SK-N-SH (cell line): Measurements from ENCODE around the gene CMC4. TPM values are rescaled to one million over a fixed set of nuclear protein-coding genes. Genes with fewer than 3 reads are reported as not detected.

Experiments used
- CTCF ChIA-PET: fragments of 300-600, 350-600 bp; formaldehyde crosslinking; extraction: SDS; loops from one replicate; lab custom pipeline; 2021; lab: Yijun Ruan, JAX
- POLR2A ChIA-PET: fragments of 350-600 bp; sonication (Branson Sonifier 250); formaldehyde crosslinking; extraction: SDS; loops from one replicate; lab custom pipeline; 2020; ENCODE audit warnings: antibody characterized with exemption, inconsistent platforms; lab: Yijun Ruan, JAX
- DNase-seq: peaks from one replicate; pipeline ENCODE4 v3.0.0; 2012
- H2AFZ ChIP-seq: fragments of 200-600 bp; sonication (generic); 2 replicates; pipeline ENCODE4 v1.8.1; 2016; ENCODE audit warnings: antibody characterized with exemption, mild to moderate bottlenecking, low read depth
- H3F3A ChIP-seq: fragments of 200-600 bp; sonication (generic); replicated peaks from 2 replicates; pipeline ENCODE3; 2016; ENCODE audit warnings: antibody characterized with exemption, mild to moderate bottlenecking; ENCODE audit not compliant: insufficient read depth
- H3K27ac ChIP-seq, 2 experiments: fragments of 200-500 bp in 1 of 2; fragments of 200-600 bp in 1 of 2; sonication (Bioruptor generic) in 1 of 2; sonication (generic), shearing (Covaris generic) in 1 of 2; 2 replicates each; pipeline versions ENCODE4 v1.5.1 to v1.6.1; 2014 to 2016; ENCODE audit warnings: low read depth in 2 of 2, inconsistent platforms in 1 of 2, low read length in 1 of 2, mild to moderate bottlenecking in 1 of 2, mixed read lengths in 1 of 2
- H3K27me3 ChIP-seq: fragments of 200-600 bp; sonication (generic), shearing (Covaris generic); 2 replicates; pipeline ENCODE4 v1.6.1; 2016; ENCODE audit warnings: mixed run types; ENCODE audit not compliant: insufficient read depth
- H3K36me3 ChIP-seq, 2 experiments: fragments of 200-500 bp in 1 of 2; fragments of 200-600 bp in 1 of 2; sonication (Bioruptor generic) in 1 of 2; sonication (generic) in 1 of 2; replicated peaks in 1 of 2; 2 replicates each; pipeline versions ENCODE3 to v1.5.1; 2014 to 2016; ENCODE audit warnings: low read length in 1 of 2, mild to moderate bottlenecking in 1 of 2; ENCODE audit not compliant: insufficient read depth in 2 of 2, control insufficient read depth in 1 of 2
- H3K4me1 ChIP-seq, 2 experiments: fragments of 200-500 bp in 1 of 2; fragments of 200-600 bp in 1 of 2; sonication (Bioruptor generic) in 1 of 2; sonication (generic), shearing (Covaris generic) in 1 of 2; 2 replicates each; pipeline versions ENCODE4 v1.5.1 to v1.6.1; 2014 to 2016; ENCODE audit warnings: low read depth in 1 of 2, low read length in 1 of 2, mixed run types in 1 of 2; ENCODE audit not compliant: insufficient read depth in 2 of 2, control insufficient read depth in 1 of 2
- H3K4me2 ChIP-seq: fragments of 200-600 bp; sonication (generic), shearing (Covaris generic); 2 replicates; pipeline ENCODE4 v1.6.1; 2017; ENCODE audit warnings: mixed run types
- H3K4me3 ChIP-seq, 2 experiments: fragments of 200-500 bp in 1 of 2; fragments of 200-600 bp in 1 of 2; sonication (Bioruptor generic) in 1 of 2; sonication (generic), shearing (Covaris generic) in 1 of 2; 2 replicates each; pipeline versions ENCODE4 v1.5.1 to v1.8.1; 2014 to 2016; ENCODE audit warnings: low read depth in 2 of 2, inconsistent platforms in 1 of 2, low read length in 1 of 2, mild to moderate bottlenecking in 1 of 2, mixed read lengths in 1 of 2, moderate library complexity in 1 of 2
- H3K79me2 ChIP-seq: fragments of 200-600 bp; sonication (generic); 2 replicates; pipeline ENCODE4 v1.8.1; 2017; ENCODE audit warnings: mild to moderate bottlenecking; ENCODE audit not compliant: insufficient read depth
- H3K9ac ChIP-seq: fragments of 200-600 bp; sonication (generic); 2 replicates; pipeline ENCODE4 v1.6.1; 2017; ENCODE audit warnings: mixed run types
- H3K9me2 ChIP-seq: fragments of 200-600 bp; sonication (generic); 2 replicates; pipeline ENCODE4 v1.6.1; 2017; ENCODE audit warnings: mixed run types
- H3K9me3 ChIP-seq: fragments of 200-600 bp; sonication (generic); 2 replicates; pipeline ENCODE4 v1.6.1; 2017; ENCODE audit warnings: mixed run types, mild to moderate bottlenecking, moderate library complexity
- H4K20me1 ChIP-seq: fragments of 200-600 bp; sonication (generic); 2 replicates; pipeline ENCODE4 v1.6.1; 2017; ENCODE audit warnings: mild to moderate bottlenecking, mixed run types; ENCODE audit not compliant: insufficient read depth
- CHD2 ChIP-seq: fragments of 150-350 bp; IDR thresholded peaks from 2 replicates; pipeline ENCODE4 v1.6.1; 2018; ENCODE audit warnings: low read length; ENCODE audit not compliant: partially characterized antibody
- EP300 ChIP-seq, 2 experiments: IDR thresholded peaks; 2 replicates each; pipeline versions ENCODE4 v1.4.0 to v1.6.1; 2012; ENCODE audit warnings: borderline replicate concordance in 1 of 2, low read depth in 1 of 2, low read length in 1 of 2
- FOXM1 ChIP-seq: IDR thresholded peaks from 2 replicates; pipeline ENCODE4 v1.4.0; 2012; ENCODE audit warnings: low read depth, mild to moderate bottlenecking
- JUND ChIP-seq: IDR thresholded peaks from 2 replicates; pipeline ENCODE4 v1.4.0; 2012
- MEF2A ChIP-seq: IDR thresholded peaks from 2 replicates; pipeline ENCODE4 v1.4.0; 2012; ENCODE audit warnings: low read depth, borderline replicate concordance
- MXI1 ChIP-seq: IDR thresholded peaks from 2 replicates; pipeline ENCODE4 v1.6.1; 2012; ENCODE audit warnings: mild to moderate bottlenecking, low read depth, low read length, improper control_type of control experiment
- NFIC ChIP-seq: IDR thresholded peaks from 2 replicates; pipeline ENCODE4 v1.4.0; 2012; ENCODE audit warnings: borderline replicate concordance
- RAD21 ChIP-seq: IDR thresholded peaks from 2 replicates; pipeline ENCODE4 v1.6.1; 2012; ENCODE audit warnings: mild to moderate bottlenecking, low read length
- RCOR1 ChIP-seq: fragments of 150-350 bp; IDR thresholded peaks from 2 replicates; pipeline ENCODE4 v1.6.1; 2017; ENCODE audit warnings: antibody characterized with exemption, low read length
- REST ChIP-seq: IDR thresholded peaks from 2 replicates; pipeline ENCODE4 v1.6.1; 2012; ENCODE audit warnings: mild to moderate bottlenecking, low read depth, low read length, moderate library complexity
- RFX5 ChIP-seq: IDR thresholded peaks from 2 replicates; pipeline ENCODE4 v1.6.1; 2012; ENCODE audit warnings: mild to moderate bottlenecking, improper control_type of control experiment, low read length
- SMC3 ChIP-seq: IDR thresholded peaks from 2 replicates; pipeline ENCODE4 v1.6.1; 2012; ENCODE audit warnings: low read depth, low read length, improper control_type of control experiment
- TEAD4 ChIP-seq: IDR thresholded peaks from 2 replicates; pipeline ENCODE4 v1.4.0; 2012; ENCODE audit warnings: mild to moderate bottlenecking, borderline replicate concordance; ENCODE audit not compliant: insufficient read depth
- USF2 ChIP-seq: fragments of 150-350 bp; IDR thresholded peaks from 2 replicates; pipeline ENCODE4 v1.6.1; 2017; ENCODE audit warnings: antibody characterized with exemption, low read length, low read depth, borderline replicate concordance
- WGBS: methylation state at CpG from one replicate; pipeline ENCODE4 v1.1.6; 2017; ENCODE audit warnings: low lambda C conversion rate; 5-methylcytosine and 5-hydroxymethylcytosine counted together
- polyA plus RNA-seq, 3 experiments: library from polyadenylated mRNA; depleted of rRNA; stranded (reverse); fragments of >200 nt; gene quantifications; 2 replicates each; pipeline ENCODE4 v1.2.3, GENCODE V29; 2012

The CMC4 gene
- polyA plus RNA-seq, 1 of the 3 experiments (the other 2 are of a cell fraction): 12.0 TPM

- no peak for TF ChIP-seq REST
- TF ChIP-seq RFX5: no peak
- peak; percentile 28; the same call in 1 of the 2 replicates for TF ChIP-seq USF2
- TF ChIP-seq EP300 (IDR thresholded peaks at IDR 0.05; ENCODE audit: borderline replicate concordance in 1 of 2, low read depth in 1 of 2, low read length in 1 of 2): no peak
- no peak for TF ChIP-seq JUND
- TF ChIP-seq TEAD4: no peak
- no peak for TF ChIP-seq RAD21
- no peak for TF ChIP-seq MEF2A
- no peak for TF ChIP-seq RCOR1
- TF ChIP-seq SMC3: no peak
Measured at GRCh38 chrX:155026727-155027508, 44.0 kb downstream of the CMC4 start, which contains the start of gene FUNDC2 (continued).

- Histone ChIP-seq H3K27me3 (no peaks in the 10 kb centered on the region), H2AFZ (peak overlapping the region; percentile 72), H3K79me2 (peaks cover 35% of the 10 kb centered on the region), H3K9me3 (no peaks in the 10 kb centered on the region), H3K4me2 (peak overlapping the region; percentile 7; the same call in 1 of the 2 replicates), H3F3A (peaks cover 4% of the 10 kb centered on the region), H3K9me2 (no peaks in the 10 kb centered on the region), H3K4me3 (peak overlapping the region; percentile 56 to 64; a peak in 3 of 4 replicates), H3K27ac (peak overlapping the region; percentile 86 to 93), H3K9ac (peak overlapping the region; percentile 88), H4K20me1 (no peaks in the 10 kb centered on the region), H3K36me3 (no peaks in the 10 kb centered on the region), H3K4me1 (no peaks in the 10 kb centered on the region; a peak in 1 of 4 replicates)
- DNase-seq: no peak
- TF ChIP-seq NFIC (no peak), MXI1 (no peak), REST (no peak), CHD2 (no peak), USF2 (no peak), FOXM1 (no peak), RCOR1 (no peak)
- ChIA-PET CTCF (interaction anchor here (1.3 to 2.4 kb wide), 2 partner anchors 45 to 108 kb away, joined by 3 to 7 read pairs; no protein-coding TSS in a partner anchor), POLR2A (interaction anchor here (0.7 to 1.4 kb wide), 6 partner anchors 9 to 46 kb away, joined by 3 to 5 read pairs (median 4); no protein-coding TSS in a partner anchor)
- 14% methylated on average over 12 of the region's 16 CpGs for WGBS
Measured at GRCh38 chrX:155026420-155026726, 44.6 kb downstream of the CMC4 start.
